GM21723 (cell line): ENCODE results near the gene GPR55.

Experiments used
- ATAC-seq: cut with Tn5 transposase; IDR thresholded peaks from one replicate; pipeline ENCODE4 v1.9.1; 2021; ENCODE audit warnings: mild to moderate bottlenecking, moderate library complexity; ENCODE audit not compliant: unreplicated experiment

Gene GPR55

DNA sequence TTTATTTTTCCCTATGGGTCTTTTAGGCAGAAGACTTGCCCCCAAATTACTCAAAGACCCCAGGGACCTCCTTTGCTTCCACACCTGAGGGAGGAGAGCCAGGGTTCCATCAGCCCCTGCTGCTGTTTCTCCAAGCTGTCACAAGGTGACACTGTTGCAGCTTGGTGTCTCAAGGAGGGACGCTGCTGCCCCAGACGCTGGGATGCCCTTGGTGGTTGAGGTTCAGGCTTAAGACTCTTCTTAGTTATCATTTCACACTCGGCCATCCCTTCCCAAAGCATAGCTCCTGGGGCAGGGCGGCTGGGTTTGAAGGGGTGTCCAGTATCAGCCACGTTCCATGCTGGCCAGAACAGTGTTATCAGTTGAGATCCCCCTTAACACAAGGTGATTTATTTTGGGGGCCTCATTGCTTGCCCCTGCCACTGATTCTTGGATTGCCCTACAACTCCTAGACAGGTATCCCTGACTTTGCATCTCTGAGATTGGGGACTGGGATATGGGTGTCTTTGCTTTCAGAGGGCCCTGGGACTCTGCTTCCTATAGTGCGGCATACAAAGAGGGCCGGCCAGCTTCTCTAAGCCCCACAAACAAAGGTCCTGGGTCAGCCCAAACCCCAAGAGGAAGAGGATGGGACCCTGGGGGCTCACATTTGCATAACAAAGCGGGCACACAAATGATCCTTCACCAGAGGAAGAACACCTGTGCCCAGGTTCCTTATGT, 22.7 kb downstream of the GPR55 start:
- ATAC-seq = peak; percentile 84

GRCh38 chr2:230901006-230901405, 24.0 kb downstream of the GPR55 start:
- ATAC-seq = no peak

DNA sequence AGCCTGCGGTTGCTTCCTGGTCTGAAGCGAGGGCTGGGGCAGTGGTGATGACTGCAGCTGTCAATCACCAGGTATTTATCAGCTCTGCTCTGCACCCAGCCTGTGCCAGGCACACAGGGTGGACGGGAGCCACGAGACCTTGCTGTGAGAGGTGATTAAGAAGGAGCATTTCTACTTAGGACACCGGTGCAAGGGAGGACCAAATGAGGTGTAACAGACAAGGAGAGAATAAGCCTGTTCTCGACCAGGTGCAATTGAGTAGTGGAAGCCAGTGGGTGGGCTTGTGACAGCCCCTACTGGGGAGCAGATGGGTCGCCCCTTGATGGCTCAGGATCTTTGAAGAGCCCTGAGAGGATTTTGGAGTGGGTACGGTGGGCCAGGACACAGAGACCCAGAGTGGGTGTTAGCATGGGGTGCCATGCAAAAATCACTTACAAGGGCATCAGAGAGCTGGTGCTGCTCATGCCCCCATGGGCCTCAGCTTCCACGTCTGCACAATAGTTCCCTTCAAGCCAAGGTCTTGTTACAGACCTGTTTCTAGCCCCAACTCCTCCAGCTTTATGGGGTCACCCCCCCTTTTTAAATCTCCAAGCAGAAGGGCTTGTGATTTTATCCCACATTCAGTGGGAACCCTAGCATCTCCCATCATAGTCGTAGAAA, 24.6 kb downstream of the GPR55 start:
- ATAC-seq = no peak

DNA sequence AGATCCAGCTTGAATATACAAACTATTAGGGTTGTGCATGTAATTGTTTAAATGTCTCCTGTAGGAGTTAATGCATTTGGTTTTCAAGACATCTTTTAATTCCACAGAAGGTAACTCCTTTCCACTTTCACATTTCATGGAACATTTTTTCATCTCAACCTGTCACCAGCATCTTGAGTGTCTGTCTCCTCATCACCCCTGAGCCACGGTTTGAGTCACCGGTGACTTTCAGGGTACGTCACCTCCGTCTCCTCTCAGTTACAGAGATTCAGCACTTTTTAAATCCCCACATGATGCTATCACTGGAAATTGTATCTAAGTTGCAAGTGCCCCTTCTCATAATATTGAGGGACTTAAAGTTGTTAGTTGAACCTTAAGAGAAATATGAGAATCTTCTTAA, 25.3 kb downstream of the GPR55 start:
- ATAC-seq = no peak

DNA sequence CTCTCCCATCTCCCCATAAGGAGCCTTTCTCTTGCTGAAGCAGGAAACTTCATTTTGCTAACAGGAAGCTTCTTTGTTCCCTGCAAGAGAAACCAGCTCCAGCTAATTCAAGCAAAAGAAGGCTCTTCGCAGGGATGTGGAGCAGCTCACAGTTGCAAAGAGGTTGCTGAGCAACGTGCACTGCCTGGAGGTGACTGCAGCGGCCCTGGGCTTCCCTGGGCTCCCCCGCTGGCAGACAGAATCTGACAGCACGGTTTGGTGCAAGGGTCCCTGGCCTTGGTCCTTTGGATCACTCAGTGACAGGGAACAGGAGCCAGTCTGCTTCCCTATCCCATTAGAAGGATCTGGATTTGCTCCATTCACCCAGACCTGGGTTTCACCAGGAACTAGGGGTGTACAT, 25.8 kb downstream of the GPR55 start:
- ATAC-seq = no peak

GRCh38 chr2:230898713-230899091, 26.3 kb downstream of the GPR55 start:
- no peak for ATAC-seq

DNA sequence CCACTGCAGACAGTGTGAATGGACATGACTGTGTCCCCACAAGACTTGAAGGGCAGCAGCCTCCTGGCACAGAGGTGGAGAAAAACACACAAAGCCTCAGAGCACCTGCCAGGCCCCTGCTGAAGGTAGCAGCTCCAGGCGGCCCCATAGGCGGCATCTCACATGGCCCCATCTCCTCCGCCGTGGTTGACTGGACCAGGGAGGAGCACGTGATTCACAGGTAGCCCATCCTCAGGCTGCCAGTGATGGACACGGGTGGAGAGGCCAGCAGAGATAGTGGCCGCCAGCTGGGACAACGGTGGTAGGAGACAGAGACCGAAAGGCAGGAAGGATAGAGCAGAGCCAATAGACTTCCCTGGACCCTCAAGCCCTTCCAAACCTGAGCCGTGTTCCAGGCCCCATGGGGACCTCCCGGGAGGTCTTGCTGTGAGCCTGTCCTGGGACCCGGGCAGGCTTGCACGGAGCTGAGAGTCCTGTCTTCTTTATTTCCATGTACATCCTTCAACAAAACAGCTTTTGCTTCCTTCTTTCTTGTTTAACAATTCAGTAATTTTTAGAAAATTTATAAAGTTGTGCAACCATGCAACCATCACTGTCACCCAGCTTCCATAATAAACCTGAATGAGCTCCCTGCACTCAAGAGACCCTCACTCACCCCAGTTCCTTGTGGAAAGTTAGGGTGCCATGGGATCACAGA, 26.9 kb downstream of the GPR55 start:
- ATAC-seq = no peak

GRCh38 chr2:230896346-230897115, 28.5 kb downstream of the GPR55 start:
- ATAC-seq = no peak

- ATAC-seq = no peak
Observed at GRCh38 chr2:230895536-230896345, 29.3 kb downstream of the GPR55 start.

- ATAC-seq = peak; percentile 49
Observed at GRCh38 chr2:230893841-230894781, 30.9 kb downstream of the GPR55 start.

GRCh38 chr2:230893338-230893737, 31.7 kb downstream of the GPR55 start:
- peak; percentile 80 for ATAC-seq

GRCh38 chr2:230891509-230891908, 33.5 kb downstream of the GPR55 start:
- ATAC-seq = no peak

GRCh38 chr2:230891064-230891463, 34.0 kb downstream of the GPR55 start:
- ATAC-seq = no peak

DNA sequence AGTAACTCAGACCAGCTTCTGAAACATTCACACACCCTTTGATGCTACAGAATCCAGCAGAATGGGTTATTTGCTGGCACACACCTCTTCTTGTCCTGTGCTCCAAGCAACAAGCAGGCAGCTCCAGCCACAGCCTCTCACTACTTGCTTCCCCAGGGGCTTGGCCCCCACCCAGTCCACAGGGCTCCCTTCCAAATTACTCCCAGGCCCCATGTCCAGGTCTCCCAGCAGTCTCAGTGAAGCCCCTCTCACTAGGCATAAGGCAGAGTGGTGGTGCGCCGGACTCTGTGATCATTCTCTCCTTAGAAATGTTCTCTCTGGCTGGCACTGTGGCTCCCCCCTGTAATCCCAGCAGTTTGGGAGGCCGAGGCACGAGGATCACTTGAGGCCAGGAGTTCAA, 34.4 kb downstream of the GPR55 start:
- ATAC-seq = no peak

GRCh38 chr2:230889911-230890601, 35.0 kb downstream of the GPR55 start:
- no peak for ATAC-seq

DNA sequence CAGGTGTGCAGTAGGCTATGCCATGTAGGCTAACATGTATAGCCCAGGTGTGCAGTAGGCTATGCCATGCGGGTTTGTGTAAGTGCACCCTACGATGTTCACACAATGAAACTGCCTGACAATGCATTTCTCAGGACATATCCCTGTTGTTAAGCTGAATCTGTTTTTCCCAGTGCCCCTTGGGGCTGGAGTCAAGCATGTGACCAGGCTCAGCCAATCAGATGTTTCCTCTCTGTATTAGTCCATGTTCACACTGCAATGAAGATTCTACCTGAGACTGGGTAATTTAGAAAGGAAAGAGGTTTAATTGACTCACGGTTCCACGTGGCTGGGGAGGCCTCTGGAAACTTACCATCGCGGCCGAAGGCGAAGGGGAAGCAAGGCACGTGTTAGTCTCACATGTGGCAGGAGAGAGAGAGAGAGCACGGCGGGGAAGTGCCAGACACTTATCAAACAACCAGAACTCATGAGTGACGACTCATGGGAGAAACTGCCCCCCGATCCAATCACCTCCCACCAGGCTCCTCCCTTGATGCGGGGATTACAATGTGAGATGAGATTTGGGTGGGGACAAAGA, 36.1 kb downstream of the GPR55 start:
- no peak for ATAC-seq

DNA sequence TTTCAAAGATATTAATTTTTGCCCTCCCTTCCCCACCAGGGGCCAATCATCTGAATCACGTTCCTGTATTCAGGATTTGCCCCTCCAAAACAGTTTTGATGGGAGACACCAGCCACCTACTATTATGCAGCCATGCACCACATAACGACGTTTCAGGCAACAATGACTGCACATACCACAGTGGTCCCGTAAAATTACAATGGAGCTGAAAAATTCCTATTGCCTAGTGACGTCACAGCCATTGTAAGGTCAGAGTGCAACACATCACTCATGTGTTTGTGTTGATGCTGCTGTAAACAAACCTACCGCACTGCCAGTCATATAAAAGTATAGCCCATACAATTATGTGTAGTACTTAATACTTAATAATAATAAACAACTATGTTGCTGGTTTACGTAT, 37.7 kb downstream of the GPR55 start:
- no peak for ATAC-seq

GRCh38 chr2:230886671-230887071, 38.4 kb downstream of the GPR55 start:
- no peak for ATAC-seq
